NCI-H1105 (cell line): ENCODE results near the gene PPAT.

Experiments used
- DNase-seq: peaks from one replicate; lab custom pipeline; 2025; lab: John Stamatoyannopoulos, UW

PPAT gene

GRCh38 chr4:56433280-56433679 is 2.1 kb downstream of the PPAT start:
- DNase-seq, result no peak

- DNase-seq, result no peak
These were observed 5.2 kb downstream of the PPAT start for GRCh38 chr4:56430203-56430602.

GRCh38 chr4:56427179-56427578 is 8.2 kb downstream of the PPAT start:
- no peak for DNase-seq

- DNase-seq, result no peak
These were observed 9.1 kb downstream of the PPAT start for GRCh38 chr4:56426273-56426672.

- no peak for DNase-seq
These were observed 9.9 kb downstream of the PPAT start for GRCh38 chr4:56425518-56425917.

DNA sequence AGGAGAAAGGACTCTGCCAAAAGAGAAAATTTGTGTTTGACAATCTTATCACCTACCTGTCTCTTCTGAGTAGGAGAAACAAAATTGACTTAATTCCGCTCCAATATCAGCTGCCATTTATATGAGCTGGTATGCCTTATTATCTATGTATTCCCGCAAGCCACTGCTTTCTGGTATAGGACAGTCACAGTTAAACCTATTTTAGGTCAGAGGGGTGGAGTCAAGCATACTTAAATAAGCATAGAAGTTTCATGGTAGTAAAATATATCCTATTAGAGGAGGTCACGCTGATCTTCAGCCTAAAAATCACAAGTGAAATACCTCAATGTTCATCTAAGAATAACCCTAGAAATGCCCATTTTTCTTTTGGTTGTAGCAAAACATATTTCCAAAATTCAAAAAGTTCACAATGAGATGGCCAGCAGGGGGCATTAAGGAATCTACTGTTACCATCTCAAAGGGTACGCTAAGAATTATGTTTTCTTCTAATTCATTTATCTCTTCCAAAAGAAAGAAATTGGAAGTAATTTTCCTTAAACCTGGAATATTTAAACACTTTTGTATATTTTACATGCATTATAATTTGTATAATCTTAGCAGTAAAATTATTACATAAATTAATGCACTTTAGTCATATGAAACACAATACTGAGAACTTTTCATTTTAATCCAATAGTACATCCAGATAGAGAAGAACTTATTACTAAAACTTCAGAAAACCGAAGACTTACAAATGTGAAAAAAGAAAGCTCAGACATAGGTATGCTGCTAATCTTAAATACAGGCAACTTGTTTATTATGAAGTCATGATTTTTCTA is 10.5 kb downstream of the PPAT start:
- DNase-seq, result no peak

GRCh38 chr4:56424176-56424575 is 11.2 kb downstream of the PPAT start:
- no peak for DNase-seq

GRCh38 chr4:56417396-56417795 is 18.0 kb downstream of the PPAT start:
- DNase-seq, result no peak

GRCh38 chr4:56416349-56416748 is 19.1 kb downstream of the PPAT start:
- no peak for DNase-seq

- DNase-seq, result no peak
These were observed 21.2 kb downstream of the PPAT start for GRCh38 chr4:56414135-56414670.

DNA sequence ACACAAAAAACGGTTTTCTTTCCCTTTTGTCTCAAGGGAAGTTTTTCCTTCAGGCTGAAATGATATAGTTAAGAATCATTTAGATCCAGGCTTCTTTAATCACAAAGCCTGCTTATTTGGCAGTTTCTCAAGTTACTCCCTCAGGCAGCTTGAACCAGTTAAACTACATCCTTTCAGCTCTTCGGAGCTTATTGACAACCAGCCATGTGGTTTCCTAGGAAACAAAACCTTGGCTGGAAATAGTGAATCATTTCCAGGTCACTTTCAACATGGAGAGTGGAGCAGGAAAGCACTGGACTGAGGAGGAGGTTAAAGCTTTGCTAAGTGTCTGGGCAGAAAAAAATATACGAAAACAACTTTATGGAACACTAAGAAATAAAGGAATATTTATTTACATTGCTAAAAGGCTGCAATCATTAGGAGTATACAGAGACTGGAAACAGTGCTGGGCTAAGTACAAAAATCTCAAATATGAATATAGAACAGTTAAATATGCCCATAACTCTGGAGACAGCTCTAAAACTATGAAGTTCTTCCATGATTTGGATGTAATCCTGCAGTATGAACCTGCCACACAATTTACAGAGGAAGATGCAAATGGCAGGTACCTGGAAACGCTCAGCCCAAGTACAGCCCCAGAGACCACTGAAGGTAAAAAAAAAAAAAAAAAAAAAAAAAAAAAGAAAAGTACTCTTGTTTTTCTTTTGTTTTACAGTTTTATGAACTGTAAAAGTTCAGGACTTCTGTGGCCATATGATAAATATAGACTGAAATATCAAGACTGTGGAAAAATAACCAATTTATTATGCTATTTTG is 25.0 kb downstream of the PPAT start:
- peak; percentile 76 for DNase-seq

DNA sequence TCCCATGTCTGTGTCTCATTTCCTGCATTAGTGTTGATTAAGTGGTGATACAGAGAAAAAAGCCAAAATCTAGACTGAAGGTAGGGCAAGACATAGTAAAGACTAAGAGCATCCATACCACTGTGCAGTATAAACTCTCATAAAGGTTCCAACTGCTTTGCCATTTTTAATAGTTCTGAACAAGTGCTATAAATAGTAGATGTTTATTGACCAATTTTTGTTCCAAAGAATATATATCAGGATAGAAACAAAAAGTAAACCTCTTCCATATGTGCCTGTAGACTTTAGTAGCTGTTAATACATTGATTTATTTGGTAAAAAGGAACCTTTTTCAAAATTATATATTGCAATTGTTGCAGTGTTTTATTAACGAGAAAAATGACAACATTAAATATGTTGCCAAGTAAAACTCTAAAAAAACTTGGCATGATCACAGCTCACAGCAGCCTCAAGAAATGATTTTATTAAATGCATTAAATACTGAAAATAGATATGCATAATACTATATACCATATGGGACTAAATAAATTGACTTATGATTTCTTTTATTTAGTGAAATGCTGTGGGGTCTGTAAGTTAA is 25.8 kb downstream of the PPAT start:
- no peak for DNase-seq

DNA sequence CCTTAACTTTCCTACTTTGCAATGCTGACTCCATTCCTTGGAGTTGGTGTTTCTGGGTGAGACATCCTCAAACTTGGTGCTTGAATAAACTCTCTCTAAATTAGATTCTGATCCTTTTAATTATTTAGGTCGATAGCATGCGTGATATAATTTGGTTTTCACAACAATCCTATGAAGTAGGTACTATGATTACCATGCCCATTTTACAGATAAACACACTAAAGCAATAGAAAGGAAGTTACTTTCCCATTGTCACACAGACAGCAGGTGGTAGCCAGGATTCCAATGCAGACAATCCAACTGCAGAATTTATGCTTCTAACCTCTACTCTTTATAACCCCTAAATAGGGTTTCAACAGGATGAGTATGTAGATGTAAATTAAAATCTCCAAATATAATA is 26.4 kb downstream of the PPAT start:
- DNase-seq, result no peak

DNA sequence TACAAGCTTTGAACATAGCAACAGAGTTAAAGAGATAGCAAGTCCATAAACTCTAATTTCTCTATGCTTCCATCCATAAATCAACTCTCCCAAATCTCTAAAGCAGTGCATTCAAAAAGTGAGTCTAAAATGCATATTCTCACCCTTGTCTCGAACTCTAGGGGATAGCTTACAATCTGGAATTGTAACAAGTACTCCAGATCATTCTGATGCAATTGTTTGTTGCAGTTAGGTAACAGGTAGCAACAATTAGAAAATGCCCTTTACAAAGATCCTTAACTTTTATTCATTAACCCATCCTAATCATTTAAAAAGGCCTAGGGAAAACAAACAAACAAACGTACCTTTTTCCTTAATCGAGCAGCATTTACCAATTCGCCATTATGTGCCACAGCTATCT is 29.3 kb downstream of the PPAT start:
- no peak for DNase-seq

DNA sequence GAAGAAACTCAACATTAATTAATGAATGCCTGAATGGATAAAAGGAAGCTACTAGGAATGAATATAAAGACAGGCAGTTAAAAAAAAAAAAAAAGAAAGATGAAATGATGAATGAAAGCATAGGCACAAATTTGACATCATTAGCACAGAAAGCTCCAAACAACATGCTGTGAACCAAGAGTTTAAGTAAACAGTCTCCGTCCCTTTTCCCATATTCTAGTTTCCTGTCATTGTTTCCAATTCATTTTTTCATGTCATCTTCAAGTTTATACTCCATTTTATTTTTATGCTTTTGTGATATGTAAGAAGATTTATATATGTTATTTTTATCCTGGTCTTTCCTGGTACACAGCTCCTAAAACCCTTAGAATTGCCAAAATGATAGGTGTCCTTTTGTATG is 30.4 kb downstream of the PPAT start:
- no peak for DNase-seq

GRCh38 chr4:56400560-56400959 is 34.9 kb downstream of the PPAT start:
- no peak for DNase-seq

DNA sequence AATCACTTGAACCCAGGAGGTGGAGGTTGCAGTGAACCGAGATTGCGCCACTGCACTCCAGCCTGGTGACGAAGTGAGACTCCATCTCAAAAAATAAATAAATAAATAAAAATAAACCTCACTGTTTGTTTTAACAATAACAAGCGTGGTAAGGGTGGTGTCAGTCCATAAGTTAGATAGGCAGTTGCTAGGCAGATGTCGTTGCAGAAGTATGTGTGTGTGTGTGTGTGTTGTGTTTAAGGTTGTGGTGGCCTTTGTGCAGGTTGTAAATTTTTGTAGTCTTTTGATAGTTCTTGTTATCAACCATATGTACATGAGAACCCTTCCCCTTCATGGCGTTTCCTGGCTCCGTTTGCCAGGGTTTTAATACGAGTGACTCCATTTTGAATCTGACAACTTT is 44.1 kb downstream of the PPAT start:
- DNase-seq, result no peak

DNA sequence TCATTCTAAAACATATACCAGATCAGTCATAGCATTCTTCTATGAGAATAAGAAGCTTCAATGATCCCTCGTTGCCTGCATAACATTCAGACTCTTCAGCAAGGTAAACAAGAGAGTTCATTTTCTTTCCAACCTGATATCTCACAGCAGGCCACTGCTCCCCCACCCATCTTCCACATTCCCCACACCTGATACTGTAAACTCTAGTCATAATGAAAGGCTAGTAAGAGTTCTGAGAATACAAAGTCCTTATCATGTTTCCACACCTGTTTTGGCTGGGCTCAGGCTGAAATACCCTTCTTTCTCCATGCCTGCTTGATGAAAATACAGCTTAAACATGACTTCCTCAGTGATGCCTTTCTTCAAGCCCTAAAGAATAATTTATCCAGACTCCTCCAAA is 45.9 kb downstream of the PPAT start:
- DNase-seq, result no peak

GRCh38 chr4:56388306-56388705 is 47.1 kb downstream of the PPAT start:
- no peak for DNase-seq

DNA sequence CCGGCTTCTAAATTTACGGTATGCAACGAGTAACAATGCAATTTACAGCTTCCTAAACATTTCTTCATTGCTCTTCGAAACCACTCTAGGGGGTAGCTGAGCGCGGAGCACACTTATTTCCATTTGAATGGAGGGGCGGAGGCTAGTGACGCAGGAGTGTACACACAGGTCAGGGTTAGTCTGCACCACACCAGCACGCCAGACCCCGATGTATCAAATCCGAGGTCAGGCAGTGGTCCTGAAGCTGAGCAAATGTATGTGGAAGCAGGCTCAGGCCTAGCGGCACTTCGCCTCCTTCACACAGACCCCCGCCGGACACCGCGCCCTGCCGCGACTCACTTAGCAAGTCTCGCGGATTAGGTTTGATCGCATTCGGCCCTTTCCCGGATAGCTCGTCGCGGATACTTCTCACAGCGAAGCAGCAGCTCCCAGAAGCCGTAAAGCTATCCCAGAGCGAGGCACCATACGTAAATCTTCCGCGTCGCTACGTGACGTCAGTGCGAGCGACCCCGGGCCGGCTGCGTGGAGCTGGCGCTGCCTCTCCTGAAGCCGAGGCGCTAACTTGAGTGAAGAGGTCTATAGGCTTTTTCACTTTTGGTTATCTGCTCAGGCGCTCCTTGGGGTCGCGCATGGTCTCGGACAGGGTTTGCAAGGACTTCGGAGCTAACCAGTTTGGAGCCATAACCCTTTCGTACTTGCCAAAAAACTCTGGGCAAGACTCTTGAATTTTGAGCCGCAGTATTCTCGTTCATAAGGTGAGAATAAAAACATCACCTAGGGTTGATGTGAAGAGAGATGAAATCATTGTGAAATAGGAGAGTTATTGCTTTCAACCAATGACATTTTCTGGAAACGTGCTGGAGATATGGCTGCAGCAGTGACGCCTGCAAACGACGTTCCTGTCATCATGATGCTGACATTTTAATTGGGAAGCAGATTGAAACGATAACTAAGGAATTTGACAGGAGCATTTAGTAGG is 48.1 kb downstream of the PPAT start, which contains the start of gene AASDH:
Gene AASDH (minus strand): TSS at position 469 of the 979 bp plus-strand sequence. CDS start 3,192 bp downstream, outside the sequence.
- DNase-seq, result peak; percentile 76

DNA sequence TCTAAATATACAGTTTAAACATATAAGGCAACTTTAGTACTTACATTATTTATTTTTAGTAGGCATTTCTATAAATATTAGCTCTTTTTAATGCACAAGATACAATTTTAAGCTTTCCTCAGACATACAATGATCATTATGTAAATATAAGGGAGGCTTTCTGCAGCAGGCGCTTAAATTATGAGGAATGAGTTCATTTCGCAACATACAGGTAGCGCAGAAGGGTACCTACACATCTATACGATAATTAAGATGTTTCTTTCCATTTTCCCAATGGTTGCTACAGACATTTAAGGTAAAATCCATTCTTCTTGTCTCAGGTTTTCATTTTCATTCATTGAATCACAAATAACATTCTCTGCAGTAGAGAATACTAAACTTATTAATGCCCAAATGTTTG is 49.3 kb downstream of the PPAT start:
- no peak for DNase-seq
